HG03066 (cell line): ENCODE measurements around the gene TENT5C.
"Not testable (repeated sequence)": the region's sequence is repeated elsewhere in the genome, so short reads cannot be mapped to it uniquely, and the experiment has no call there.

Experiments used
- ATAC-seq: cut with Tn5 transposase; IDR thresholded peaks from one replicate; pipeline ENCODE4 v1.9.1; 2021; ENCODE audit warnings: low read depth; ENCODE audit not compliant: unreplicated experiment

The TENT5C gene

DNA sequence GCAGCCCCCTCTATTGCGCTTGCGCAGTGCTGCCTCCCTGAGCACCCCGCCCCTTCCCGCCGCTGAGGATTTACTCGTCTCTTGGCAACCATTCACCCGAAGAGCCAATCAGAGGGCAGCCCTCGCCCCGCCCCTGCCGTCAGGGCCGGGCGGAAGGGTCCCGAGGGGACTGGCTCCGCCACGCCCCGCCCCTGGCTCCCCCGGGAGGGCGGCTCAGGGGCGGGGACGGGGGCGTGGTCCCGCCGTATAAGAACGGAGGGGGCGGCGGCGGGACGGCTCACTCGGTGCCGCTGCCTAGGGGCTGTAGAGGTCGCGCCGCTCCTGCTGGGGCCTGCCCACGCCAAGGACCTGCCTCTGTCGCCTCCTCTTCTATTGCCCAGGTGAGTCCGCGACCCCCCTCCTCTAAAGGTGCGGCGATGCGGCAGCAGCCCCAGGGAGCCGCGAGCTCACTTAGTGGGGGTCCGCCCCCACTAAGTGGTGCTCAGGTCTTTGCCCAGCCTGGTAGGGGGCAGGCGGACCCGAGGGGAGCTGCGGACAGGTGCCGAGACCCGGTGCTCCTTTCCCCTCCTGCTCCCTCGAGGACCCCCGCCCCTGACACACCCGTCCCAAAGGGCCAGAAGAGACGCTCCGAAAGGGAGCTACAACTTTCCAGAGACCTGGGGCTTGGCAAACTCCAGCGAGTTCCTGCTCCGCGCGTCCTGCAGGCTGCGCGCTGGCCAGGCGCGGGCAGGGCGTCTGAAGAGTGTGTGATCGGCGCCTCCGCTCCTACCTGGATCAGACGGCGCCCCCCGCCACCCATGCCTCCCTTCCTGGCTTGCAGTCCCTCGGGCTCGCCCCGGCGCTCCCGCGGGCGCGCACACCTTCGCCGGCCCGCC, at the start of gene TENT5C:
Gene TENT5C, plus strand, starts transcription at position 275 of the 875 bp plus-strand sequence. CDS start 16,821 bp downstream, outside the sequence.
- ATAC-seq: peak; percentile 86

DNA sequence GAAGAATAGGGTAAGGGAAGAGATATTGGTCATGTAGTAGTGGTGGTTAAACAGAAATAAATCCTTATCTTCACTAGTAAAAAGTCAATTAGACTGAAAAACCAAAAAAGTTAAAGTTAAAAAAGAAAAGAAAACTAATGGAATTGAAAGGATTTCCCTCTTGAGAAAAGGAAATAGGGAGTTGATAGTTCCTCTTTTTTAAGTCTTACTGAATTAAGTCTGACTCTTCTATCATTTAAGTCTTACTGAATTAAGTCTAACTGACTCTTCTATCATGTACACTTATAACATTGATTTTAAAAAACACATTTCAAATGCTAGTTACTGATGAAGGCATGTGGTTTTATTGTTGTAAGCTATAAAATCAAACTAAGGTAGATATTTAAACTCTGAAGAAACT, 49.5 kb upstream of the TENT5C start:
- no peak for ATAC-seq

DNA sequence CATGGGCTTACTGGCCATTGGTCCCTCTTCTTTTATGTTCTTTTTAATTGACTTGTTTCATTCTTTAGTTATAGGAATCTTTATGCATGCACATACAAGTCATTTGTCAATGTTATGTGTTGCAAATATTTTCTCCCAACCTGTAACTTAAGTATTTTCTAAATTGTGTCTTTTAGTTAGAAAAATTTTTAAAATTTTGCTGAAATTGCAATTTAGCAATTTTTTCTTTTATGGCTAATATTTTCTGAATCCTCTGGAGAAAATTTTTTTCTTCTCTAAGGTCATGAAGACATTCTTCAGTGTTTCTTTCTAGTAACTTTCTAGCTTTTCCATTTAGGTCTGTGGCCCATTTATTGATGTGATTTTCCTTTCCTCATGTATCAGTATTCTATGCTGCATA, 48.9 kb upstream of the TENT5C start:
- no peak for ATAC-seq

DNA sequence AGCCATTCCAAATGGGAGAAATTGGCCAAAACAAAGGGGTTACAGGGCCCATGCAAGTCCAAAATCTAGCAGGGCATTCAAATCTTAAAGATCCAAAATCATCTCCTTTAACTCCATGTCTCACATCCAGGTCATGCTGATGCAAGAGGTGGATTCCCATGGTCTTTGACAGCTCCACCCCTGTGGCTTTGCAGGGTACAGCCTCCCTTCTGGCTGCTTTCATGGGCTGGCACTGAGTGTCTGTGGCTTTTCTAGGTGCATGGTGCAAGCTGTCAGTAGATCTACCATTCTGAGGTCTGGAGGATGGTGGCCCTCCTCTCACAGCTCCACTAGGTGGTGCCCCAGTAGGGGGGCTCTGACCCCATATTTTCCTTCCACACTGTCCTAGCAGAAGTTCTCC, 47.4 kb upstream of the TENT5C start:
- ATAC-seq: not testable (repeated sequence)

DNA sequence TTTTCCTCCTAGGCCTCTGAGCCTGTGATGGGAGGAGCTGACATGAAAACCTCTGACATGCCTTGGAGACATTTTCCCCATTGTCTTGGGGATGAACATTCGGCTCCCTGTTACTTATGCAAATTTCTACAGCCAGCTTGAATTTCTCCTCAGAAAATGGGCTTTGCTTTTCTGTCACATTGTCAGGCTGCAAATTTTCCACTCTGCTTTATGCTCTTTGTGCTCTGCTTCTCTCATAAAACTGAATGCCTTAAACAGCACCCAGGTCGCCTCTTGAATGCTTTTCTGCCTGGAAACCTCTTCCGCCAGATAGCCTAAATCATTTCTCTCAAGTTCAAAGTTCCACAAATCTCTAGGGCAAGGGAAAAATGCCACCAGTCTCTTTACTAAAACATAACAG, 46.7 kb upstream of the TENT5C start:
- ATAC-seq: no peak

DNA sequence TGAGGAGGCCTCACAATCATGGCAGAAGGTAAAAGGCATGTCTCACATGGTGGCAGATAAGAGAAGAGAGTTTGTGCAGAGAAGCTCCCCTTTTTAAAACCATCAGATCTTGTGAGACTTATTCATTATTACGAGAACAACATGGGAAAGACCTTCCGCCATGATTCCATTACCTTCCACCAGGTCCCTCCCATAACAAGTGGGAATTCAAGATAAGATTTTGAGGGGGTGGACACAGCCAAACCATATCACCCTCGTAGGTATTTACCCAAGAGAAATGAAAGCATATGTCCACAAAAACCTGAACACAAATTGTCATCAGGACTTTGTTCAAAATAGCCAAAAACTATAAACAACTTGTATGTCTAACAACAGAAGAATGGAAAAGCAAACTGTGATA, 45.9 kb upstream of the TENT5C start:
- ATAC-seq: no peak

DNA sequence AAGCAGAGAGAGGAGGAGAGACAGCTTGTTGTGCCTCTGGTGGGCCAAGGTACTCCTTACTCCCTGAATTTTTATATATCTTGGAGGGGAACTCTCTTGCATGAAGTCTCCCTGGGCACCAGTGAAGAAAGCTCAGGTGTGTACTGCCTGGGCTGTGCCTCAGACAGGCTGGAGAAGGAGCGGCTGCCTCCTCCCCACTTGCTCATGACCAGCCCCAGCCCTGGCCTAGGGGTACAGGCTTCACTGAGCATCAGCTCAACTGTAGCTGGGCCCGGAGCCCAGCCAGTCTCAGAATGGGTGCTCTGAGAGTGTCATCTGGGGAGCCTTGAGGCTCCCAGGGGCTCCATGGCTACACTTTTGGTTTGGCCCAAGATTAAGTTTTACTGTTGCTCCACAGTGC, 44.8 kb upstream of the TENT5C start:
- ATAC-seq: no peak

DNA sequence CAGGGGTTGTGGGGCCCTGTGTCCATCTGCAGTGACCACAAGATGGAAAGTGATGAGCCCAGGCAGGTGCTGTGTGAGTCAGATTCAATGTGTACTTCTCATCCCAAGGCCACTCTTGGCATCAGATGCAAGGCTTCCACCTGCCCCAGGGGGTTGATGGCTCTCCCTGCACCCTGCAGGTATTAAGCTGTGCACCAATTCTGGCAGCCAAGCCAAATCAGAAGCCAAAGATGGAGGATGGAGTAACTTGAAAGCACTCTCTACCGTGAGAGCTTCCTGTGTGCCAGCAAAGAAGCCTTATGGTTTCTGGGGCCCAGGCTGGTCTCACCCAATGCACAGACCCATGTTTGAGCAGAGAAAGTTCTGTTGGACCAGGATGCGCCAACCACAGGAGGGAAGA, 44.3 kb upstream of the TENT5C start:
- ATAC-seq: no peak

DNA sequence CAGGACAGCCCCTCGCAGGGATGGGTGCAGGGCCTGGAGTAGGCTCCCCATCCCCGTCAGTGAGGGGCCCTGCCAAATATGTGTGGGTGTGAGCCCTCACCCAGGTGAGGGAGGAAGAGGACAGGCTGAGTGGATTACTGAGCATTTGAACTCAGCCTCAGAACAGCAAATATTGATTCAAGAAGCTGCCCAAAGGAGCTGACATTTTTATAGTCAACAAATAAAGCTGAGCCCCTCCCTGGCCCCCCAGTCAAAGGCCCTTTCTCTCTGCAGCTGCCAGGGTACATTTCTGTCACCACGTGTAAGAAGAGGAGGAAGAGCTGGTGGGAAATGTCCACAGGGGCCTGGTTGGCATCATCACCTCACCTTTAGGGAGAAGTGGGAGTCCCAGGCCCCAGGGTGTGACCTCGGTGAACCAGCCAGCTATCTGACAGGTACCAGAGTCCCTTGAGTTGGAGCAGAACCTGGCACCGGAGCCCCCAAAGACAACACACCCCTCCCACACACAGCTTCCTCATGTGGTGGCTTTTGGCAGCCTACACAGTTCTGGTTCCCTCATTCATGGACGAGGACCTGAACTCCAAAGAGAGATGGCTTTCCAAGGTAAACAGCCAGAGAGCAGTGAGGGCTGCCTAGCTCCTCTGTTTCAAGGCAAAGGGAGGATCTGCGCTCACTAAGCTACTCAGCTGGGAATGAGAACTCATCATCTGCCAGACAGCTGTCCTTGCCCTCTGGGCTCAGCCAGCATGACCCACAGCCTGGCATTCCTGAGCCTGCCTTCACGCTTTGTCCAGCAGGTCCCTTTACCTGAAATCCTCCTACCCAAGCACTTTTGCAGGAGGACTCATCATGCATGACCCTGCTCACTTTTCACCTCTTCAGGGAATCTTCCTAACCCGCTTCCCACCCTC, 43.0 kb upstream of the TENT5C start:
- no peak for ATAC-seq

DNA sequence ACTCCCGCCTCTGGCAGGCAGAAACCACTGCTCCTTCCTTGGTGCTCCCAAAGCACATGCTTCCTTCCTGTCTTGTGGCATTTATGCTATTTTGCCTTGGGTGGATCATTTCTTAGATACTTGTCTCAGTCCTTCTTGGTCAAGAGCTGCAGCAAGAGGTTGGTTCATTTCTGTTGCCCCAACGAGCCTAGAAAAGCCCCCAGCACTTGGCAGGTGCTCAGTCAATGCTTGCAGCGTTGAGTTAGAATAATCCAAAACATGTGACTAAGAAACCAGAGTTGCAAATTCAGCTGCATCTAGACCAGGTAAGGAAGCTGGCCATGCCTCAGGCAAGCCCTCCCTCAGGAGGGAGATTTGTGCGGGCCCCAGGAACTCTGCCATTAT, 42.4 kb upstream of the TENT5C start:
- no peak for ATAC-seq

DNA sequence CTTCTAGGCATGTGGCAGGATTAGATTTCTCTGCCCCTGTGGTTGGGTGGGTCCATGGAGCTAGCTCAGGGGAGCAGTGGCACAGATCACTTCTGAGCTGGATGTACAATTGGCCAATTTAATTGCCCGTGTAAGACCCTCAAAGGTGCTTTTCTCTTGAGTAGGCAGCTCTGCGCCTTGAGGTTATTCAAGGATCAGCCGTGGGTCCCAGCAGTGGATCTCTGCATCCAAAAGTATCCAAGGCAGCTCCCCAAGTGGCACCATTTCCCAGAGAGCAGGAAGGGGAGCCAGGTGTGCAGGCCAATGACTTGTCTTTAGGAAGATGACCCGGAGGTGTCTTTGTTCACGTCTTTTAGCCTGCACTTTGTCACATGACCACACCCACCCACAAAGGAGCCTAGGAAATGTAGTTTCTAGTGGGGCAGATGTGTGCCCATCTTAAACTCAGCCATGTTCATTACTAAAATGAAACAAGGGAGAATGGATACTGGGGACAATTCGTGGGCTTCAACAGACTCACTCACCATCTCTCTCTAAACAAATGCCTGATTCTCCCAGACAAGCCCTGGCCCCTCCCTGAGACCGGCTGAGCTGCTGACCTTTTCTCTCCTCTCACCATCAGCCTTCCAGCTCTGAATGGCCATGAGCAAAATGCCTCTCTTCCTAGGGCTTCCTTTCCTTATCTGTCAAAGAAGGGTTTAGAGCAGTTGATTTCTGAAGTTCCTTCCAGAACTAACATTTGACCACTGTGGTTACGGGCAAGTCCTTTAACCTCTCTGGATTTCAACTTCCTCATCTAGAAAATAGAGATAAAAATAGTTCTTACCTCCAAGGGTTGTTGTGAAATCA, 41.4 kb upstream of the TENT5C start:
- no peak for ATAC-seq

DNA sequence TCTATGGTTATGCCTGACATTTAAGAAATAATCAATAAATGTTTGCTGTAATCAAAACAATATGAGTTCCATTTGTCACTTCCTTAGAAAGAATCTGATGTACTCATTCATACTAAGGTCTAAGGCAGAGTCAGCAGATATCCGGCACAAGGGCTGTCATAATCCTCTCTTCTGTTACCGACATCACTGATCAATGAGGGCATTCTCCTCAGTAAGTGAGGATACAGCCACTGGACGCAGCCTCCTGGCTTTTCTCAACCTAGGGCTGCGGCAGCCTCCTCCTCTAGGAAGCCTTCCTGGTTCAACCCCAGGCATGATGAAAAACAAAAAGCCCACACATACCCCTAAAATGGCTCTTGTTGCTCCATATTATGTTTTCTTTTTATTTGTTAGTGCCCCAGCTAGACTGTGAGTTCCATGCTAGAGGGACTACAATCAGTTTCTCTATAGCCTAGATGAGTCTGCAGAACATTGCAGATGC, 40.7 kb upstream of the TENT5C start:
- no peak for ATAC-seq

DNA sequence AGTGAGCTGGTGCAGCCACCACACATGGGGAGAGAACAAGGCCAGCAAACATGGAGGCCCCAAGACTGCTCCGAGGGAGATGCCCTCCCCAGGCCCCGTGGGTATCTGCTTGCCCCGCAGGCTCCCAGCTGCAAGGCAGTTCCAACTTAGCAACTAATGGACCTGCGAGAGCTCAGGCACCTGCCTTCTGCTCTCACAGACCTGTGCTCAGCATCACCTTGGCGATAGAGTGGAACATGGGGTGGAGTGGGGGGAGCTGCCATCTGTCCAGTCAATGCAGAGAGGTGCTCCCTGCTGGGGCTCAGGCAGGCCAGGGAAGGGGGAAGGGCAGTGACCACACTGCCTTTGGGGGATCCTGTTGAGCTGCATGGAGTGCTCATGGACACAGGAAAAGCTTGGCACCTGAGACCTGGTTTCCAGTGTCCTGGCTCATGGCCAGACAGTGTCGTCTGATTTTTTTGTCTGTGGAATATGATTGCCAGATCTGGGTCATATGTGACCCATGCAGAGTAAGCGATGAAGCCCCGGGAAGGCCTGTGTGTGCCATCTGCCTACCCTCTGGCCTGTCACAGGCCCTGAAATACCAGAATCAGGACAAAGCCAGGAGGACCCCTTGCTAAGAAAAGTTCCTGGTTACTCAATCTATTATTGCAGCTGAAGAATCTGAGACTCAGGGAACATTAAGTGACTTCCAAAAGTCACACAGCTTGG, 39.9 kb upstream of the TENT5C start:
- ATAC-seq: no peak

DNA sequence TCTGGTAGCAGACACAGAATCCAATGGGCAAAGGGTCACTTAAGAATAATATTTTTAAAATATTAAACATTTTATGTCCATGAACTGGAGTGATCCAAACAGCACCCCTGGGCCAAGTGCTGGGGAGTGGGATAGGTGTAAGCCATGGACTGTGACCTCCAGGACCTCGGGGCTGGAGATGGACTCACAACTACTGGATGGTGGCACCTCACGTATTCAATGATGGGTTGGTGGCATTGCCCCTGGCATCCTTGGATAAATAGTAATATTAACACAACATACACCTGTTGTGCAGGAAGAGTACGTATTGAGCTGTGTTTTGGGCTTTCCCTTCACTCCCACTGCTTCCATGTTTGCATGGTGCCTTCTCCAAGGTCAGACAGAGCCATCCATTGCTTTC, 39.3 kb upstream of the TENT5C start:
- ATAC-seq: no peak

DNA sequence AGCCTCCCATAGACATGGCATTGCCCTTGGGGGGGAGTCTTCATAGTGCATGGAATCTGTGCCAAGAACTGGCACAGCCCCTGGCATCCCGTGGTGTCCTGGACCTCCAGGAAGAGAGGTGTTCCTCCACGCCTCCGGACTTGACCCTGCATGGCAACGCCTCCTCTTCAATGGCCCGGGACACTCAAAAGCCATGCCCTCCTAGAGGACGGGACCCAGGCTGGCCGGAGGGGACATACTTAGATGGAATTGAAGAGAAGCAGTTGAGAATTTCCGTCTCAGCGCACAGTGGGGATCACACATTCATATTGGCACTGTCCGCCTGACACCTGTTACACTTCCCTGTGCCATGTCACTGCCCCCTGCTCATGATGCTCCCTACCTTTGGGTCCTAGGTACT, 38.4 kb upstream of the TENT5C start:
- no peak for ATAC-seq

DNA sequence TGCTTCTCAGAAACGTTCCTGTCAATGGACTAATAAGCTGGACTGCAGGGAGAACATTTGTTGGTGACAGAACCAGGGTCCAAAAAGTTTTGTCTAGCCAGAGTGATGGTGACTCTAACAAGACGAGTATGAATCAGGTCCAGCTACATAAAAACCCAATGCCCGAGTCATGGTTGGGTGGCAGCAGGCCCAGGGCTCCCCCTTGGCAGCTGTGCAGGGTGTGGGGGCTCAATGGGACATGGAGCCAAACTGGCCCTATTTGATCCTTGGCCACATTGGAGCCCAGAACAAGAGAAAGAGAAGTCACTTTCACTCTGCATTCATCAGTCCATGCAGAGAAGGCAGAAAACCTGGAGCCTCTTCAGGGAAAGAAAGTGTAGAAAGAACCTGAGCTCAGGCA, 37.9 kb upstream of the TENT5C start:
- ATAC-seq: no peak

DNA sequence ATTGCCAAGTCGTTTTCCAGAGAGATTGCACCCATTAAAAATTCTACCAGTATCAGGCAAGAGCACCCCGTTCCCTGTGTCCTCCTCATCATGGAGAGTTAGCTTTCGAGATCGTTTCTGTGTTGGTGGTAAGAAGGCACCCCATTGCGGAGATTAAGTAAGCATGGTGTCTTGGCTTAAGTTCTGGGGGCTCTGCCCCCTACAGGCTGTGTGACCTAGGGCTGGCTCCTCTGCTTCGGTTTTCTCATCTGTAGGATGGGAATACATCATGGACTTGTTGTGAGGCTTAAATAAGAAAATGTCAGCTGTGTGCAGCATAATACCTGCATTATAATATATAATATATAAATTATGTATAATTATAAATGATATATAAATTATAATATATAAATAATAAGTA, 36.8 kb upstream of the TENT5C start:
- ATAC-seq: no peak

DNA sequence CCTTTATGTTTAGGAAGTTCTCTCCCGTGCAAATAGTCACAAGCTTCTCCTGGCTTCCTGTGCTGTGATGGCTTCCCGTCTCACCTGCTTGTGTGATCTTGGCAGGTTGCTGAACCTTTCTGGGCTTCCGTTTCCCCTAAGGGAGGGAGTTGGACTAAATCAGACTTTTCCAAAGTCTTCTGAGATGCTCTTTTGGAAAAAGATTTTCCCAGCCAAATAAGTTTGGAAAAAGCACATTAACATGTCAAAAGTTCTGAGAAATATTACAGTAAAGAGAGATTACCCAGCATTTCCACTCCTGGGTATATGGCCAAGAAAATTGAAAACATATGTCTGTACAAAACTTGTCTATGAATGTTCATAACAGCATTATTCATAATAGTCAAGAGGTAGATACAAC, 36.0 kb upstream of the TENT5C start:
- no peak for ATAC-seq

DNA sequence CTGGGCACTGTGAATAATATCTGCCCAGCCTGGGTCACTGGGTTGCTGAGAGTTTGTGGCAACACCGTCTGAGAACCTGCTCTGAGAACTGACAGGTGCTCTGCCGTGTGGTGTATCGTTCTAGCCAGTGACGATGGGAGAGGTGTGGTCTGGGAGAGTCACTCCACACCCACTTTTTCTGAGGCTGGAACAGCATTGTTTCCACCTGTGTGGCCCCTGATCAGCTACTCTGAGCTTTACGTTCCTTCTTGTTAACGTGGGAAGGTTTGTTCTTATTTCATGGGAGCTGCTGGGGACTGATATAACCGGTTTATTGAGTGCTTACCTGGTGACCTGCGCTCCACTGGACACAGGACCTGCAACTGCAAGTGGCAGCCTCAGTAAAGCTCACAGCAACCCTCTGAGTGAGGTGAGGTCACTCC, 34.8 kb upstream of the TENT5C start:
- ATAC-seq: no peak

DNA sequence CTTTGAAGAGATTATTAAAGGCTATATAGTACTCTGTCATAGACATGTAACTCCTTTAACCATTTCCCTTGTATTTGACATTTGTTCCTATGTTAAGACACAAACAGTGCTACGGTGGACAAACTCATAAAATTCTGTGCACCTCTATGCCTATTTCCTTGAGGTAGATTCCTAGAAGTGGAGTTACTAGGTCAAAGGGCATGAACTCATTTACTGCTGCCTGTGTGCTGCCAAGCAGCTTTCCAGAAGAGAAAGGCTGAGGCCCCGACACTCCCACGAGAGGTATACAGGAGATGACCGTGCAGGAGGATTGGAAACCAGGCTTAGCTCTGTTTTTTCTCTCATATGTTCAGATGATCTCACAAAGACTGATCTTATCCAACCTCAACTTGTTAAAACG, 34.4 kb upstream of the TENT5C start:
- no peak for ATAC-seq
